22Rv1 (cell line): Measurements from ENCODE around the gene MAP4K4.

ENCODE experiments used
- ZFX ChIP-seq: fragments of 450-650 bp; IDR thresholded peaks from 2 replicates; pipeline ENCODE4 v1.6.1; 2017; ENCODE audit warnings: antibody characterized with exemption, borderline replicate concordance
- TF ChIP-seq, protein P1 (sequence below): fragments of 450-650 bp; IDR thresholded peaks from 2 replicates; pipeline ENCODE4 v1.5.1; 2017; ENCODE audit warnings: mild to moderate bottlenecking

DNA sequence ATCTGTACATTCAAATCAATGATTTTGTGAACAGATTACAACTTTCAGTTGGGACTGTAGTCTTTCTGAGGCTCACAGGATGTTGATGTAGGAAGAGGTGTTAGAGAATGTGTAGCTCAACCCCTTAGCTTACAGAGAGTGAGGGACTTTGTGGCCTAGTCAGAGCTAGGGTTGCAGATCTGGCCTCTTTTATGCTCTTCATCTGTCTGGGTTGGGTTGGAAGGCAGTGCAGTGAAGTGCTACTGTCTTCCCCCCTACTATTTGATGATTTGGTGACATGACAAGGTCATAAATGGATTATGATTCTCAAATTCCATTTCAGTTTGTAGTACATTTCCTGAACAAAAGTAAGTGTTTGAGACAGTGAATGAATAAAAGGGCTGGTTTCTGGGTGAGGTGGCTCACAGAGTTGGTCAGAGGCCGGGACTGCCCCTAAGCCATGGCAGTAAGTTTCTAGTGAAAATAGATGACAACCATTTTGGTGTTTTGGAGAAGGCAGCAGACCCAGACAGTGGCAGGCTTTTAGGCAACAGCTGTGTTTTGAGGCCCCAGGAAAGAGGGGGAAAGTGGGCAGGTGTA is 21.6 kb downstream of the MAP4K4 start:
- TF ChIP-seq, protein P1, sequence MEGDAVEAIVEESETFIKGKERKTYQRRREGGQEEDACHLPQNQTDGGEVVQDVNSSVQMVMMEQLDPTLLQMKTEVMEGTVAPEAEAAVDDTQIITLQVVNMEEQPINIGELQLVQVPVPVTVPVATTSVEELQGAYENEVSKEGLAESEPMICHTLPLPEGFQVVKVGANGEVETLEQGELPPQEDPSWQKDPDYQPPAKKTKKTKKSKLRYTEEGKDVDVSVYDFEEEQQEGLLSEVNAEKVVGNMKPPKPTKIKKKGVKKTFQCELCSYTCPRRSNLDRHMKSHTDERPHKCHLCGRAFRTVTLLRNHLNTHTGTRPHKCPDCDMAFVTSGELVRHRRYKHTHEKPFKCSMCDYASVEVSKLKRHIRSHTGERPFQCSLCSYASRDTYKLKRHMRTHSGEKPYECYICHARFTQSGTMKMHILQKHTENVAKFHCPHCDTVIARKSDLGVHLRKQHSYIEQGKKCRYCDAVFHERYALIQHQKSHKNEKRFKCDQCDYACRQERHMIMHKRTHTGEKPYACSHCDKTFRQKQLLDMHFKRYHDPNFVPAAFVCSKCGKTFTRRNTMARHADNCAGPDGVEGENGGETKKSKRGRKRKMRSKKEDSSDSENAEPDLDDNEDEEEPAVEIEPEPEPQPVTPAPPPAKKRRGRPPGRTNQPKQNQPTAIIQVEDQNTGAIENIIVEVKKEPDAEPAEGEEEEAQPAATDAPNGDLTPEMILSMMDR: no peak
- TF ChIP-seq ZFX: no peak
